CD4-positive, alpha-beta T cell treated with Interleukin-4 for 1 hour (primary cell): ENCODE results near the gene IDI2.

Experiments used
- DNase-seq, 2 donors: peaks; one replicate each; pipeline ENCODE4 v3.0.0-alpha.2; 2020 to 2022

IDI2 gene

DNA sequence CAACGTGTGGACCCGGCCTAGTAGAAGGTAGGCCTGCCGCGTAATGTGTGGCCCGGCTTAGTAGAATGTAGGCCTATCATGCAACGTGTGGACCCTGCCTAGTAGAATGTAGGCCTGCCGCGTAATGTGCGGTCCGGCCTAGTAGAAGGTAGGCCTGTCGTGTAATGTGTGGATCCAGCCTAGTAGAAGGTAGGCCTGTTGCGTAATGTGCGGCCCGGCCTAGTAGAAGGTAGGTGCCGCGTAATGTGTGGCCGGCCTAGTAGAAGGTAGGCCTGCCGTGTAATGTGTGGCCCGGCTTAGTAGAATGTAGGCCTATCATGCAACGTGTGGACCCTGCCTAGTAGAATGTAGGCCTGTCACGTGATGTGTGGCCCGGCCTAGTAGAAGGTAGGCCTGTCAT lies 49.3 kb downstream of the IDI2 start:
- DNase-seq = no peak

GRCh38 chr10:974785-975074 lies 50.9 kb downstream of the IDI2 start:
- no peak for DNase-seq

DNA sequence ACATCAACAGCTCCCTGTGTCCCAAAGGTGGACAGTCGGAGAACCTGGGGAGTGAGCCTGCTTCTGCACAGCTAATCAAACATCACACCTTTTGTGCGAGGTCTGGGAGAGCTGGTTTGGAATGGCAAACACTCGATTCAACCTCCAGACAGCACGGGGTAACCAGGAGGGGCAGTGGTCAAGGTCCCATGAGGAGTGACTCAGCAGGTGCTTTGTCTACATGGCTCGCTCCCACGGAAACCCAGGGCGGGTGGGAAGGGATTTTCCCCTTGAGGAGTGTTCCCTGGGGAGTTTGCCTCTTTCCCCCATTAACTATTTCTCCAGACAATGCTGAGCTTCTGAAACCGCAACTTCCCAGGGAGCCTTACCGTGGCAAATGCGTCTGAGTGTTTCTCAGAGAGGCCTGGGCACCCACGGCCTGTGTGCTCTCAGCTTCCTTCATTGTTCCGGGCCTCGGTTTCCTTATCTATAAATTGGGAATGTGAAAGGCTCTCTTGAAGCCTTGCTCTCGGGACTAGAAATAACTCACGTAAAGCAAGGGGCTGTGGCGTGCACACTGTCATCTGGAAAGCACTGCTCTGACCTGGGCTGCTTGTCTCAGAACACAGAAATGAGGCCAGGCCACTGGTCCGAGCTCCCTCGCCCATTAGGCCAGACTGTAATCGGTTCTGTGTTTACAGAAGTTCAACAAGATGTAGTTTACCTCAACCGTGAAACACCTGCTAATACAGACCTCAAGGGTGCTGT lies 51.4 kb downstream of the IDI2 start:
- DNase-seq = no peak

DNA sequence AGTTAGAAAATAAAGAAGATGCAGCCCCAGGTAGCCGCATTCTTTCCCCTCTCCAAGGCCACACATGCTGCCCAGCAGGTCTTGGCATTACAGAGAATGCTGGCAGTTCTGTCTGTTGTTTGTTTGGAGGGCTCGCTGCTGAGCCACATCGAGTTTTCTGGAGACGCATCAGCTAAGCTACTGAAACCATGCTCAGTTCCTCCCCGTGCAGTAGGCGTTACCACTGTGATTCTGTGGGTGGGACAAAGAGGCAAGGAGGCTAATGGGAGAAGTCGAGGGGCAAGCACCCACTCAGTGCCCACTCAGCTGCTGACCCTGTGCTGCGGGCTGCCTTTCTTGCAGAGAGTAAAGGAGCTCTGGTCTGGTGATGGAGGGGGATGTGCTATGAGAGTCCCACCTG lies 52.9 kb downstream of the IDI2 start:
- no peak for DNase-seq

DNA sequence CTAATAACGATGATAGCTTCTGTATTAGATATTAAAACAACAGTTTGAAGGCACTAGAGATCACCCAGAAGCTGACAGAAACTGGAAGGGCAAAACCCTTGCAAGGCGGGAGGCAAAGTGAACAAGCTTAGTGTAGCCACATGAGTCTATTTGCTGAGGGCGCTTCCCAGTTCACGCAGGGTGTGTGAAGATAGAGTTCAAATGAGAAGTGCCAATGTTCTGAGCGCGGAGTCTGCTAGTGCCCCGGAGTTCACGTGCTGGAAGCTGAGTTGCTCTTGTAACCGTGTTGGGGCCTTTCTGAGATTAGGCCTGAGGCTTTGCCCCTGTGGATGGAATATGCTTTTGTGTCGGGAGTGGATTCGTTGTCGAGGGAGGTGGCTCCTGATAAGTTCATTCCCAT lies 54.0 kb downstream of the IDI2 start:
- DNase-seq = no peak

GRCh38 chr10:971150-971542 lies 54.5 kb downstream of the IDI2 start:
- DNase-seq = no peak

GRCh38 chr10:970311-971149 lies 55.1 kb downstream of the IDI2 start:
- DNase-seq = no peak

DNA sequence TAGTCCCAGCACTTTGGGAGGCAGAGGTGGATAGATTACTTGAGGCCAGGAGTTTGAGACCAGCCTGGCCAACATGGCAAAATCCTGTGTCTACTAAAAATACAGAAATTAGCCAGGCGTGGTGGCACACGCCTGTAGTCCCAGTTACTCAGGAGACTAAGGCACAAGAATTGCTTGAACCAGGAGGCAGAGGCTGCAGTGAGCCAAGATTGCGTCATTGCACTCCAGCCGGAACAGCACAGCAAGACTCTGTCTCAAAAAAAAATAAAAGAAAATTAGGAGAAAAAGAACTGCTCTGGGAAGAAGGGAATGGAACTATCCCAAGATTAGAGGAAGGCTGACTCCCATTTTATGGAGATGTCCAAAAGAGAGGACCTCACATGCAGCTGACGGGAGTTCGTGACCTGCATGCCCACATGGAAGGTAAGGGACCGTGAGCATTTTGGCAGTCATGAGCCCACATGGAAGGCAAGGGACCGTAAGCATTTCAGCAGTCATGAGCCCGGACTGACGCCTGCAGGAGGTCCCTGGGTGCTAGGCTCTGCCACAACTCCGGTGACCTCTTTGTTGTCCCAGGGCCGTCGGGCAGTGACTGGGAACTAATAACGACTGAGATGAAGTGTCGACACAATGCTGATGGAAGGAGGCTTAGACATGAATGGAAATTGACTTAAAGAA lies 56.0 kb downstream of the IDI2 start:
- DNase-seq = no peak
